SU-DHL-6 (cell line): ENCODE measurements around the gene PAQR4.

Experiments used
- H2AFZ ChIP-seq: fragments of 200-600 bp; sonication (generic); 2 replicates; pipeline ENCODE4 v1.6.1; 2014; ENCODE audit warnings: low read depth, mild to moderate bottlenecking, moderate library complexity, mixed read lengths, antibody characterized with exemption, low read length; ENCODE audit not compliant: severe bottlenecking
- H3F3A ChIP-seq: fragments of 200-600 bp; shearing (Covaris generic); 2 replicates; pipeline ENCODE4 v1.6.0; 2016; ENCODE audit warnings: antibody characterized with exemption, mild to moderate bottlenecking; ENCODE audit not compliant: insufficient read depth
- H3K27ac ChIP-seq: fragments of 200-600 bp; sonication (generic); 2 replicates; pipeline ENCODE4 v1.5.1; 2016; ENCODE audit warnings: low read depth, mild to moderate bottlenecking, low read length, moderate library complexity, mixed read lengths
- H3K27me3 ChIP-seq: fragments of 200-600 bp; sonication (generic), shearing (Covaris generic); 2 replicates; pipeline ENCODE4 v1.6.0; 2014; ENCODE audit warnings: mild to moderate bottlenecking, low read length
- H3K36me3 ChIP-seq: fragments of 200-600 bp; sonication (generic); 2 replicates; pipeline ENCODE4 v1.6.1; 2014; ENCODE audit warnings: mild to moderate bottlenecking, low read length, mixed read lengths
- H3K4me2 ChIP-seq: fragments of 300-600, 200-600 bp; shearing (Covaris generic), sonication (generic); 2 replicates; pipeline ENCODE4 v1.6.0; 2014; ENCODE audit warnings: low read length, low read depth, mild to moderate bottlenecking; ENCODE audit not compliant: poor library complexity, severe bottlenecking
- H3K4me3 ChIP-seq: fragments of 200-600 bp; sonication (generic); 2 replicates; pipeline ENCODE4 v1.5.1; 2014; ENCODE audit warnings: antibody characterized with exemption, low read length, mild to moderate bottlenecking, mixed read lengths; ENCODE audit not compliant: insufficient read depth, poor library complexity, severe bottlenecking
- H3K79me2 ChIP-seq: fragments of 200-600 bp; sonication (generic); 2 replicates; pipeline ENCODE4 v1.6.1; 2014; ENCODE audit warnings: mild to moderate bottlenecking, low read length, moderate library complexity; ENCODE audit not compliant: insufficient read depth
- H3K9ac ChIP-seq: fragments of 200-600 bp; sonication (generic); 2 replicates; pipeline ENCODE4 v1.7.0; 2014; ENCODE audit warnings: mild to moderate bottlenecking, low read length
- H3K9me2 ChIP-seq: fragments of 200-600 bp; sonication (generic); replicated peaks from 2 replicates; pipeline ENCODE4 v1.6.1; 2014; ENCODE audit warnings: low read length; ENCODE audit not compliant: insufficient read depth
- H3K9me3 ChIP-seq: fragments of 200-600 bp; sonication (generic); 2 replicates; pipeline ENCODE4 v1.6.1; 2014; ENCODE audit warnings: low read length, mixed read lengths; ENCODE audit not compliant: insufficient read depth
- H4K20me1 ChIP-seq: fragments of 200-600 bp; sonication (generic); 2 replicates; pipeline ENCODE4 v1.6.1; 2014; ENCODE audit warnings: low read depth, mild to moderate bottlenecking, antibody characterized with exemption, low read length, moderate library complexity, mixed read lengths
- CTCF ChIP-seq: fragments of 200-600 bp; sonication (generic); IDR thresholded peaks from one replicate; pipeline ENCODE4 v1.5.1; 2017; ENCODE audit warnings: antibody characterized with exemption, mild to moderate bottlenecking, low read length, moderate library complexity; ENCODE audit not compliant: insufficient read depth, poor library complexity, severe bottlenecking
- EZH2phosphoT487 ChIP-seq: fragments of 200-600 bp; sonication (generic), shearing (Covaris generic); conservative IDR thresholded peaks from 2 replicates; pipeline ENCODE4 v1.6.1; 2018; ENCODE audit warnings: mild to moderate bottlenecking, antibody characterized with exemption, low read length, moderate library complexity, mixed read lengths

Gene PAQR4

GRCh38 chr16:2991566-2992261, 22.6 kb downstream of the PAQR4 start:
- Histone ChIP-seq H3K4me3 (no peak overlapping the region), H3K9me3 (no peaks in the 10 kb centered on the region), H3K27me3 (no peaks in the 10 kb centered on the region), H3K9ac (no peak overlapping the region), H4K20me1 (no peaks in the 10 kb centered on the region), H3K4me2 (no peak overlapping the region), H3K9me2 (no peaks in the 10 kb centered on the region), H3K27ac (no peak overlapping the region), H2AFZ (no peak overlapping the region), H3K36me3 (no peaks in the 10 kb centered on the region), H3F3A (no peaks in the 10 kb centered on the region), H3K79me2 (no peaks in the 10 kb centered on the region)
- TF ChIP-seq EZH2phosphoT487 (no peak), CTCF (no peak)

- no peak overlapping the region for H2AFZ ChIP-seq
Observed at GRCh38 chr16:2992383-2993081, 23.4 kb downstream of the PAQR4 start.

GRCh38 chr16:2996298-2996697, 27.1 kb downstream of the PAQR4 start:
- TF ChIP-seq CTCF (no peak), EZH2phosphoT487 (no peak)
- Histone ChIP-seq H3K27ac (no peak overlapping the region), H3K36me3 (no peaks in the 10 kb centered on the region), H2AFZ (no peak overlapping the region), H3K9me2 (no peaks in the 10 kb centered on the region), H3K4me2 (no peak overlapping the region), H3K9ac (no peak overlapping the region), H3F3A (no peaks in the 10 kb centered on the region), H3K9me3 (no peaks in the 10 kb centered on the region), H3K4me3 (no peak overlapping the region), H3K27me3 (no peaks in the 10 kb centered on the region), H3K79me2 (no peaks in the 10 kb centered on the region), H4K20me1 (no peaks in the 10 kb centered on the region)

More at GRCh38 chr16:2992383-2993081, 23.4 kb downstream of the PAQR4 start:
- H3K9me3 ChIP-seq, result no peaks in the 10 kb centered on the region
- H3K9ac ChIP-seq, result no peak overlapping the region
- no peak overlapping the region for H3K4me3 ChIP-seq
- H3K9me2 ChIP-seq, result no peaks in the 10 kb centered on the region
- no peaks in the 10 kb centered on the region for H3K36me3 ChIP-seq
- TF ChIP-seq EZH2phosphoT487 (no peak), CTCF (no peak)
- no peak overlapping the region for H3K4me2 ChIP-seq
- no peaks in the 10 kb centered on the region for H3K27me3 ChIP-seq
- H4K20me1 ChIP-seq, result no peaks in the 10 kb centered on the region
- H3K27ac ChIP-seq, result no peak overlapping the region
- no peaks in the 10 kb centered on the region for H3F3A ChIP-seq
- no peaks in the 10 kb centered on the region for H3K79me2 ChIP-seq
